ENCODE data around the gene CD163. TPM values are rescaled to one million over a fixed set of nuclear protein-coding genes. Genes with fewer than 3 reads are reported as not detected.

CD163 gene
- total RNA-seq, 2 donors from 2014 or later, result 14.4 to 25.3 TPM

Other genes starting within 250 kb of the CD163 start
- not detected for gene ACSM4, start 199.7 kb downstream of the CD163 start, total RNA-seq
- gene CD163L1, start 59.6 kb downstream of the CD163 start, total RNA-seq, result 1 to 10 TPM; 4.2 to 7.6 TPM
- 10 to 100 TPM in 1 of 2 donors, 1 to 10 TPM in 1; 3.9 to 14.7 TPM for gene APOBEC1, start 162.1 kb upstream of the CD163 start, total RNA-seq
- not detected for gene GDF3, start 192.0 kb upstream of the CD163 start, total RNA-seq
- gene DPPA3, start 207.7 kb upstream of the CD163 start, total RNA-seq, result not detected
- not detected for gene CLEC4C, start 243.6 kb upstream of the CD163 start, total RNA-seq